ENCODE results near the gene CX3CR1.

DNA sequence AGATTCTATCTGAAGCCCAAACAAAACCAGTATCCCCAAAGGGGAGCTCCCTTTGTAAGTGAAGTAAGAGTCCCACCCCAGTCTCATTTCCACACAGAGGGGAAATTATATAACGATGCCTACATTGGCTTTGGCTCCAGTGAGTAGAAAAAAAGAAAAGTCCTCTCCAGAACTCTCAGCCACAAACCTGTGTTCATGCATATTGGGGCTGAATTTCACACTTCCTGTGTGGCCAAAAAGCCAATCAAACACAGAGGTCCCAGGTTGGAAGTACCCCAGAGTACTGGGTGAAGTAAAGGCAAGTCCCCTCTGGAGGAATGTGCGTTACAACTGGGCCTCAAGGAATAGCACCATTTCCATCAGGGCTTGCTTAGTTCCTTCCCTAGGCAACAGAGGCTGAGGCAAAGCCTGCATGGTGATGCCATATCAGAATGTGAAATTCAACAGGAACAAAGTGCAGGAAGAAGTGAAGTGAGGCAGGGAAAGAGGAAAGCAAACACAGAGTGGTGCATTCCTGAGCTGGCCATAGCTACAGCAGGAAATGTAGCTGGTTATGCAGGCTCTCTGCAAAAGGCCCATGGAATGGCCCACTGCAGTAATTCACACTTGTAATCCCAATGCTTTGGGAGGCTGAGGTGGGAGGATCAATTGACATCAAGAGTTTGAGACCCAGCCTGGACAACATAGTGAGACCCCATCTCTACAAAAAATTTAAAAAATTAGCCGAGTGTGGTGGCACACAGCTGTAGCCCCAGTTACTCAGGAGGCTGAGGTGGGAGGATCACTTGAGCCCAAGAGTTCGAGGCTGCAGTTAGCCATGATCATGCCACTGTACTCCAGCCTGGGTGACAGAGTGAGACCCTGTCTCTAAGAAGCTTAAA, 16.6 kb upstream of the CX3CR1 start:
- TF ChIP-seq, protein P1, sequence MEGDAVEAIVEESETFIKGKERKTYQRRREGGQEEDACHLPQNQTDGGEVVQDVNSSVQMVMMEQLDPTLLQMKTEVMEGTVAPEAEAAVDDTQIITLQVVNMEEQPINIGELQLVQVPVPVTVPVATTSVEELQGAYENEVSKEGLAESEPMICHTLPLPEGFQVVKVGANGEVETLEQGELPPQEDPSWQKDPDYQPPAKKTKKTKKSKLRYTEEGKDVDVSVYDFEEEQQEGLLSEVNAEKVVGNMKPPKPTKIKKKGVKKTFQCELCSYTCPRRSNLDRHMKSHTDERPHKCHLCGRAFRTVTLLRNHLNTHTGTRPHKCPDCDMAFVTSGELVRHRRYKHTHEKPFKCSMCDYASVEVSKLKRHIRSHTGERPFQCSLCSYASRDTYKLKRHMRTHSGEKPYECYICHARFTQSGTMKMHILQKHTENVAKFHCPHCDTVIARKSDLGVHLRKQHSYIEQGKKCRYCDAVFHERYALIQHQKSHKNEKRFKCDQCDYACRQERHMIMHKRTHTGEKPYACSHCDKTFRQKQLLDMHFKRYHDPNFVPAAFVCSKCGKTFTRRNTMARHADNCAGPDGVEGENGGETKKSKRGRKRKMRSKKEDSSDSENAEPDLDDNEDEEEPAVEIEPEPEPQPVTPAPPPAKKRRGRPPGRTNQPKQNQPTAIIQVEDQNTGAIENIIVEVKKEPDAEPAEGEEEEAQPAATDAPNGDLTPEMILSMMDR (IDR thresholded peaks at IDR 0.05), result no peak
- TF ChIP-seq POLR2A (IDR thresholded peaks at IDR 0.05) (no peak), EP300 (IDR thresholded peaks at IDR 0.05) (no peak)

Data from ovary (tissue), 3 donors.